ENCODE results near the gene TMTC1. TPM values are rescaled to one million over a fixed set of nuclear protein-coding genes. Genes with fewer than 3 reads are reported as not detected.

Gene TMTC1
- total RNA-seq, 2 experiments from 2014 or later = not detected

- Mint-ChIP-seq H3K9me3 (ENCODE audit: insufficient read depth) (no peaks in the 10 kb centered on the region), H3K27me3 (ENCODE audit: low read depth) (peaks cover 4% of the 10 kb centered on the region), H3K4me1 (ENCODE audit: low read depth) (no peaks in the 10 kb centered on the region), H3K36me3 (ENCODE audit: low read depth) (no peaks in the 10 kb centered on the region), H3K4me3 (no peak overlapping the region), H3K27ac (no peak overlapping the region)
- POLR2A ChIA-PET = no interaction called here
- ATAC-seq (no peak), DNase-seq (no peak)
- CTCF ChIA-PET = no interaction called here
These were observed 238.7 kb downstream of the TMTC1 start for GRCh38 chr12:29545102-29545467.

- no peaks in the 10 kb centered on the region for H3K36me3 Mint-ChIP-seq (ENCODE audit: low read depth)
- ATAC-seq (no peak), DNase-seq (no peak)
- ChIA-PET POLR2A (no interaction called here), CTCF (no interaction called here)
- no peaks in the 10 kb centered on the region for H3K9me3 Mint-ChIP-seq (ENCODE audit: insufficient read depth)
- H3K4me1 Mint-ChIP-seq (ENCODE audit: low read depth) = no peaks in the 10 kb centered on the region
- H3K27me3 Mint-ChIP-seq (ENCODE audit: low read depth) = peaks cover 4% of the 10 kb centered on the region
- H3K27ac Mint-ChIP-seq = no peak overlapping the region
- H3K4me3 Mint-ChIP-seq = no peak overlapping the region
These were observed 239.2 kb downstream of the TMTC1 start for GRCh38 chr12:29544428-29545101.

GRCh38 chr12:29543036-29543435, 240.7 kb downstream of the TMTC1 start:
- Mint-ChIP-seq H3K27me3 (ENCODE audit: low read depth) (peaks cover 4% of the 10 kb centered on the region), H3K9me3 (ENCODE audit: insufficient read depth) (no peaks in the 10 kb centered on the region), H3K4me3 (no peak overlapping the region), H3K27ac (no peak overlapping the region), H3K36me3 (ENCODE audit: low read depth) (no peaks in the 10 kb centered on the region), H3K4me1 (ENCODE audit: low read depth) (no peaks in the 10 kb centered on the region)
- ATAC-seq = no peak
- DNase-seq = no peak
- ChIA-PET CTCF (no interaction called here), POLR2A (no interaction called here)

- DNase-seq (no peak), ATAC-seq (no peak)
- Mint-ChIP-seq H3K27ac (no peak overlapping the region), H3K4me3 (no peak overlapping the region), H3K27me3 (ENCODE audit: low read depth) (peaks cover under 1% of the 10 kb centered on the region), H3K36me3 (ENCODE audit: low read depth) (no peaks in the 10 kb centered on the region), H3K9me3 (ENCODE audit: insufficient read depth) (no peaks in the 10 kb centered on the region), H3K4me1 (ENCODE audit: low read depth) (no peaks in the 10 kb centered on the region)
- CTCF ChIA-PET = interaction anchor here (1.5 kb wide), 1 partner anchor 17 kb away, joined by 8 read pairs; no protein-coding TSS in a partner anchor
- POLR2A ChIA-PET = no interaction called here
These were observed 246.4 kb downstream of the TMTC1 start for GRCh38 chr12:29537298-29537697.

- ChIA-PET CTCF (no interaction called here), POLR2A (no interaction called here)
- no peak overlapping the region for H3K4me3 Mint-ChIP-seq
- DNase-seq (no peak), ATAC-seq (no peak)
- peaks cover 2% of the 10 kb centered on the region for H3K27me3 Mint-ChIP-seq (ENCODE audit: low read depth)
- no peaks in the 10 kb centered on the region for H3K4me1 Mint-ChIP-seq (ENCODE audit: low read depth)
- no peaks in the 10 kb centered on the region for H3K9me3 Mint-ChIP-seq (ENCODE audit: insufficient read depth)
- H3K27ac Mint-ChIP-seq = no peak overlapping the region
- H3K36me3 Mint-ChIP-seq (ENCODE audit: low read depth) = no peaks in the 10 kb centered on the region
These were observed 248.8 kb downstream of the TMTC1 start for GRCh38 chr12:29534935-29535334.

GRCh38 chr12:29533815-29534489, 249.8 kb downstream of the TMTC1 start:
- H3K27me3 Mint-ChIP-seq (ENCODE audit: low read depth) = peaks cover 6% of the 10 kb centered on the region
- H3K4me3 Mint-ChIP-seq = no peak overlapping the region
- no peaks in the 10 kb centered on the region for H3K9me3 Mint-ChIP-seq (ENCODE audit: insufficient read depth)
- CTCF ChIA-PET = no interaction called here
- DNase-seq (no peak), ATAC-seq (no peak)
- POLR2A ChIA-PET = no interaction called here
- H3K36me3 Mint-ChIP-seq (ENCODE audit: low read depth) = no peaks in the 10 kb centered on the region
- H3K4me1 Mint-ChIP-seq (ENCODE audit: low read depth) = no peaks in the 10 kb centered on the region
- H3K27ac Mint-ChIP-seq = no peak overlapping the region

GRCh38 chr12:29531471-29531870, 252.3 kb downstream of the TMTC1 start:
- POLR2A ChIA-PET = no interaction called here
- Mint-ChIP-seq H3K36me3 (ENCODE audit: low read depth) (no peaks in the 10 kb centered on the region), H3K27ac (no peak overlapping the region), H3K4me1 (ENCODE audit: low read depth) (no peaks in the 10 kb centered on the region), H3K4me3 (no peak overlapping the region), H3K27me3 (ENCODE audit: low read depth) (peaks cover 6% of the 10 kb centered on the region), H3K9me3 (ENCODE audit: insufficient read depth) (no peaks in the 10 kb centered on the region)
- ATAC-seq (no peak), DNase-seq (no peak)
- CTCF ChIA-PET = interaction anchor here (1.0 kb wide), 1 partner anchor 12 kb away, joined by 4 read pairs; no protein-coding TSS in a partner anchor

GRCh38 chr12:29530436-29530835, 253.3 kb downstream of the TMTC1 start:
- H3K27ac Mint-ChIP-seq = no peak overlapping the region
- H3K36me3 Mint-ChIP-seq (ENCODE audit: low read depth) = no peaks in the 10 kb centered on the region
- no peaks in the 10 kb centered on the region for H3K4me1 Mint-ChIP-seq (ENCODE audit: low read depth)
- ATAC-seq (no peak), DNase-seq (no peak)
- no peak overlapping the region for H3K4me3 Mint-ChIP-seq
- POLR2A ChIA-PET = no interaction called here
- CTCF ChIA-PET = interaction anchor here (2.5 kb wide), 1 partner anchor 10 kb away, joined by 8 read pairs; no protein-coding TSS in a partner anchor
- no peaks in the 10 kb centered on the region for H3K9me3 Mint-ChIP-seq (ENCODE audit: insufficient read depth)
- H3K27me3 Mint-ChIP-seq (ENCODE audit: low read depth) = peaks cover 6% of the 10 kb centered on the region

- H3K36me3 Mint-ChIP-seq (ENCODE audit: low read depth) = no peaks in the 10 kb centered on the region
- no peak overlapping the region for H3K27ac Mint-ChIP-seq
- ChIA-PET CTCF (no interaction called here), POLR2A (no interaction called here)
- no peak overlapping the region for H3K4me3 Mint-ChIP-seq
- H3K27me3 Mint-ChIP-seq (ENCODE audit: low read depth) = peaks cover 8% of the 10 kb centered on the region
- ATAC-seq = no peak
- DNase-seq = no peak
- H3K9me3 Mint-ChIP-seq (ENCODE audit: insufficient read depth) = no peaks in the 10 kb centered on the region
- no peaks in the 10 kb centered on the region for H3K4me1 Mint-ChIP-seq (ENCODE audit: low read depth)
These were observed 255.6 kb downstream of the TMTC1 start for GRCh38 chr12:29528161-29528560.

GRCh38 chr12:29521951-29522350, 261.8 kb downstream of the TMTC1 start:
- POLR2A ChIA-PET = no interaction called here
- CTCF ChIA-PET = interaction anchor here (0.7 to 1.6 kb wide), 2 partner anchors 15 to 1286 kb away, joined by 3 read pairs; no protein-coding TSS in a partner anchor
- Mint-ChIP-seq H3K27me3 (ENCODE audit: low read depth) (peaks cover 2% of the 10 kb centered on the region), H3K4me1 (ENCODE audit: low read depth) (no peaks in the 10 kb centered on the region), H3K27ac (no peak overlapping the region), H3K9me3 (ENCODE audit: insufficient read depth) (no peaks in the 10 kb centered on the region), H3K36me3 (ENCODE audit: low read depth) (no peaks in the 10 kb centered on the region), H3K4me3 (no peak overlapping the region)
- DNase-seq = no peak
- no peak for ATAC-seq

GRCh38 chr12:29519585-29520182, 264.1 kb downstream of the TMTC1 start:
- Mint-ChIP-seq H3K9me3 (ENCODE audit: insufficient read depth) (no peaks in the 10 kb centered on the region), H3K27ac (no peak overlapping the region), H3K4me3 (no peak overlapping the region), H3K36me3 (ENCODE audit: low read depth) (no peaks in the 10 kb centered on the region), H3K27me3 (ENCODE audit: low read depth) (peaks cover 10% of the 10 kb centered on the region), H3K4me1 (ENCODE audit: low read depth) (no peaks in the 10 kb centered on the region)
- POLR2A ChIA-PET = no interaction called here
- CTCF ChIA-PET = interaction anchor here (0.7 to 1.6 kb wide), 10 partner anchors 10 to 1328 kb away, joined by 3 to 8 read pairs (median 3); no protein-coding TSS in a partner anchor
- DNase-seq (peak; percentile 38), ATAC-seq (no peak)

- Mint-ChIP-seq H3K36me3 (ENCODE audit: low read depth) (no peaks in the 10 kb centered on the region), H3K4me1 (ENCODE audit: low read depth) (no peaks in the 10 kb centered on the region), H3K27me3 (ENCODE audit: low read depth) (peaks cover 13% of the 10 kb centered on the region), H3K9me3 (ENCODE audit: insufficient read depth) (no peaks in the 10 kb centered on the region), H3K27ac (no peak overlapping the region), H3K4me3 (no peak overlapping the region)
- ATAC-seq (no peak), DNase-seq (no peak)
- ChIA-PET POLR2A (no interaction called here), CTCF (interaction anchor here (1.2 to 1.6 kb wide), 2 partner anchors 10 to 13 kb away, joined by 4 read pairs; no protein-coding TSS in a partner anchor)
These were observed 265.3 kb downstream of the TMTC1 start for GRCh38 chr12:29518407-29518806.

All from activated CD8-positive, alpha-beta T cell treated with anti-CD3 and anti-CD28 coated beads, Interleukin-2, amount 10 ng/mL, durations not matched to agents 7 days and 5 days (primary cell).